H9 (cell line): ENCODE results near the gene ACP4. TPM values are rescaled to one million over a fixed set of nuclear protein-coding genes. Genes with fewer than 3 reads are reported as not detected.

Experiments
- DNase-seq: peaks from one replicate; pipeline ENCODE4 v3.0.0-alpha.2; 2017
- H2AFZ ChIP-seq: one replicate; pipeline ENCODE4 v1.6.1; 2013; ENCODE audit warnings: mild to moderate bottlenecking, low read length, control low read depth, moderate library complexity
- H2AK5ac ChIP-seq: 2 replicates; pipeline ENCODE4 v1.6.1; 2013; ENCODE audit warnings: low read length, control low read depth, mixed read lengths; ENCODE audit not compliant: insufficient read length
- H2BK120ac ChIP-seq: one replicate; pipeline ENCODE4 v1.6.1; 2013; ENCODE audit warnings: low read depth, mild to moderate bottlenecking, low read length, control low read depth, inconsistent platforms; ENCODE audit not compliant: poor library complexity, severe bottlenecking
- H2BK12ac ChIP-seq: 2 replicates; pipeline ENCODE4 v1.6.1; 2013; ENCODE audit warnings: low read length, control low read depth, mixed read lengths, low read depth; ENCODE audit not compliant: insufficient read length
- H2BK15ac ChIP-seq: 2 replicates; pipeline ENCODE4 v1.6.1; 2013; ENCODE audit warnings: low read depth, low read length, control low read depth
- H2BK20ac ChIP-seq: one replicate; pipeline ENCODE4 v1.6.1; 2013; ENCODE audit warnings: low read depth, mild to moderate bottlenecking, low read length, control low read depth, inconsistent platforms; ENCODE audit not compliant: poor library complexity, severe bottlenecking
- H2BK5ac ChIP-seq: 2 replicates; pipeline ENCODE4 v1.6.1; 2013; ENCODE audit warnings: low read length, control low read depth, mixed read lengths; ENCODE audit not compliant: insufficient read length
- H3K14ac ChIP-seq: 2 replicates; pipeline ENCODE4 v1.6.1; 2013; ENCODE audit warnings: low read length, control low read depth; ENCODE audit not compliant: insufficient read depth
- H3K18ac ChIP-seq: 2 replicates; pipeline ENCODE4 v1.6.1; 2013; ENCODE audit warnings: low read depth, mild to moderate bottlenecking, mixed read lengths, low read length, control low read depth; ENCODE audit not compliant: insufficient read length
- H3K23ac ChIP-seq: 2 replicates; pipeline ENCODE4 v1.6.1; 2013; ENCODE audit warnings: low read length, control low read depth, mixed read lengths, low read depth; ENCODE audit not compliant: insufficient read length
- H3K23me2 ChIP-seq: 2 replicates; pipeline ENCODE4 v1.6.1; 2013; ENCODE audit warnings: low read depth, mild to moderate bottlenecking, mixed read lengths, low read length, control low read depth; ENCODE audit not compliant: insufficient read length, poor library complexity, severe bottlenecking
- H3K27ac ChIP-seq: 2 replicates; pipeline ENCODE4 v1.5.1; 2013; ENCODE audit warnings: low read length, control low read depth, mixed read lengths, low read depth; ENCODE audit not compliant: insufficient read length
- H3K27me3 ChIP-seq: 2 replicates; pipeline ENCODE4 v1.6.1; 2013; ENCODE audit warnings: low read length, control low read depth, inconsistent platforms; ENCODE audit not compliant: insufficient read depth
- H3K4ac ChIP-seq: 2 replicates; pipeline ENCODE4 v1.6.1; 2013; ENCODE audit warnings: low read depth, mild to moderate bottlenecking, control low read depth, inconsistent platforms, low read length, moderate library complexity
- H3K4me1 ChIP-seq: 2 replicates; pipeline ENCODE4 v1.6.1; 2013; ENCODE audit warnings: low read length, control low read depth, inconsistent platforms; ENCODE audit not compliant: insufficient read depth
- H3K4me2 ChIP-seq: 2 replicates; pipeline ENCODE4 v1.6.1; 2013; ENCODE audit warnings: low read length, control low read depth, mixed read lengths; ENCODE audit not compliant: insufficient read length, insufficient read depth
- H3K56ac ChIP-seq: 2 replicates; pipeline ENCODE4 v1.6.1; 2013; ENCODE audit warnings: low read depth, mild to moderate bottlenecking, mixed read lengths, low read length, control low read depth; ENCODE audit not compliant: insufficient read length
- H3K79me1 ChIP-seq: 2 replicates; pipeline ENCODE4 v1.6.1; 2013; ENCODE audit warnings: low read depth, mild to moderate bottlenecking, moderate library complexity, low read length, control low read depth, inconsistent platforms; ENCODE audit not compliant: insufficient read depth, poor library complexity, severe bottlenecking
- H3K79me2 ChIP-seq: 2 replicates; pipeline ENCODE4 v1.6.1; 2013; ENCODE audit warnings: low read length, control low read depth, inconsistent platforms; ENCODE audit not compliant: insufficient read depth
- H3K9ac ChIP-seq: 2 replicates; pipeline ENCODE4 v1.6.1; 2013; ENCODE audit warnings: low read length, control low read depth, mixed read lengths; ENCODE audit not compliant: insufficient read length; ENCODE audit errors: extremely low read depth
- H3K9me3 ChIP-seq: one replicate; pipeline ENCODE4 v1.6.1; 2013; ENCODE audit warnings: low read depth, low read length, inconsistent platforms; ENCODE audit not compliant: control insufficient read depth
- H3T11ph ChIP-seq: one replicate; pipeline ENCODE4 v1.6.1; 2013; ENCODE audit warnings: mild to moderate bottlenecking, low read length, control low read depth, inconsistent platforms
- H4K20me1 ChIP-seq: one replicate; pipeline ENCODE4 v1.6.1; 2013; ENCODE audit not compliant: control insufficient read depth, insufficient read length, insufficient read depth
- H4K5ac ChIP-seq: 2 replicates; pipeline ENCODE4 v1.6.1; 2013; ENCODE audit warnings: low read depth, mild to moderate bottlenecking, mixed read lengths, low read length, control low read depth; ENCODE audit not compliant: insufficient read length
- H4K8ac ChIP-seq: replicated peaks from 2 replicates; pipeline ENCODE4 v1.6.1; 2013; ENCODE audit warnings: low read length, control low read depth, mixed read lengths, low read depth; ENCODE audit not compliant: insufficient read length
- H4K91ac ChIP-seq: 2 replicates; pipeline ENCODE4 v1.6.1; 2013; ENCODE audit warnings: low read depth, mild to moderate bottlenecking, moderate library complexity, mixed read lengths, low read length, control low read depth; ENCODE audit not compliant: insufficient read length
- H3K27ac Mint-ChIP-seq, 3 experiments: 2 replicates in 2 of 3; 3 replicates in 1 of 3; pipeline ENCODE4 v1.8.0; 2020 to 2021; ENCODE audit warnings: mixed read lengths in 3 of 3, mild to moderate bottlenecking in 1 of 3, moderate library complexity in 1 of 3
- H3K27me3 Mint-ChIP-seq: 2 replicates; pipeline ENCODE4 v1.8.0; 2021; ENCODE audit warnings: low read depth, mild to moderate bottlenecking, moderate library complexity, mixed read lengths
- H3K36me3 Mint-ChIP-seq, 3 experiments: 2 replicates in 2 of 3; 3 replicates in 1 of 3; pipeline ENCODE4 v1.8.0; 2020 to 2021; ENCODE audit warnings: low read depth in 3 of 3, mixed read lengths in 3 of 3; ENCODE audit not compliant: insufficient read depth in 1 of 3
- H3K4me1 Mint-ChIP-seq, 2 experiments: 2 replicates each; pipeline ENCODE4 v1.8.0; 2020; ENCODE audit warnings: mixed read lengths in 2 of 2
- H3K4me3 Mint-ChIP-seq, 2 experiments: 2 replicates in 1 of 2; 3 replicates in 1 of 2; pipeline ENCODE4 v1.8.0; 2020 to 2021; ENCODE audit warnings: mild to moderate bottlenecking in 2 of 2, mixed read lengths in 2 of 2, moderate library complexity in 1 of 2
- H3K9me3 Mint-ChIP-seq, 2 experiments: 2 replicates in 1 of 2; 3 replicates in 1 of 2; pipeline ENCODE4 v1.8.0; 2020; ENCODE audit warnings: mild to moderate bottlenecking in 2 of 2, mixed read lengths in 2 of 2, moderate library complexity in 1 of 2
- WGBS: extraction: QIAGEN DNeasy Blood & Tissue Kit; methylation state at CpG from one replicate; pipeline ENCODE4 v1.1.7; 2013; ENCODE audit warnings: missing lambda C conversion rate, low lambda C conversion rate, mixed read lengths; ENCODE audit not compliant: insufficient read length; ENCODE audit errors: extremely low coverage; 5-methylcytosine and 5-hydroxymethylcytosine counted together
- total RNA-seq: library from RNA; stranded (reverse); gene quantifications from 2 replicates; pipeline ENCODE4 v1.2.1, GENCODE V29; 2021
- TF ChIP-seq, protein P1 (sequence below): fragments of 200-600 bp; sonication (generic); conservative IDR thresholded peaks from 3 replicates; pipeline ENCODE4 v1.8.0; 2021; ENCODE audit warnings: antibody characterized with exemption, mild to moderate bottlenecking

The ACP4 gene
- total RNA-seq, 1 experiment from 2014 or later = not detected

DNA sequence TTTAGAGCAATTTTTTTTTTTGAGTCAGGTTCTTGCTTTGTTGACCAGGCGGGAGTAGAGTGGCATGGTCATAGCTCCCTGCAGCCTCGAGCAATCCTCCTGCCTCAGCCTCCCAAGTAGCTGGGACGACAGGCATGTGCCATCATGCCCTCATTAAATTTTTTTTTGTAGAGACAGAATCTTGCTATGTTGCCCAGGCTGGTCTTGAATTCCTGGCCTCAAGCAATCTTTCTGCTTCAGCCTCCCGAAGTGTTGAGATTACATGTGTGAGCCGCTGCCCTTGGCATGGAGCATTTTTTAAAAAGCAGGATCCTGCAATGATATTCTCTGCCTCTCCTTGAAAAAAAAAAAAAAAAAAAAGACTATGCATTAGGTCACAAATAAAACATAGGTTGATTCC lies 14.1 kb upstream of the ACP4 start:
- no peak overlapping the region for H3K14ac ChIP-seq
- H2AK5ac ChIP-seq = no peak overlapping the region
- no peak overlapping the region for H2BK120ac ChIP-seq
- H3K27ac Mint-ChIP-seq = no peak overlapping the region
- WGBS = no CpG with 5 or more reads among the region's 5 CpGs
- H3K18ac ChIP-seq = no peak overlapping the region
- H3K23ac ChIP-seq = no peak overlapping the region
- peaks cover 2 to 13% of the 10 kb centered on the region in 2 experiments; a peak in 4 of 5 replicates for H3K9me3 Mint-ChIP-seq
- H3K79me1 ChIP-seq = no peaks in the 10 kb centered on the region
- no peak overlapping the region for H2BK12ac ChIP-seq
- peaks cover 2% of the 10 kb centered on the region; the same call in 1 of the 2 replicates for H3K4me1 ChIP-seq
- H2BK15ac ChIP-seq = no peak overlapping the region
- DNase-seq = no peak
- H3T11ph ChIP-seq = no peak overlapping the region
- no peaks in the 10 kb centered on the region for H4K20me1 ChIP-seq
- H3K4me1 Mint-ChIP-seq = peaks cover 14 to 23% of the 10 kb centered on the region in 2 experiments
- no peaks in the 10 kb centered on the region for H3K79me2 ChIP-seq
- H2BK20ac ChIP-seq = no peak overlapping the region
- peaks cover 92% of the 10 kb centered on the region for H3K27me3 Mint-ChIP-seq
- no peaks in the 10 kb centered on the region for H3K36me3 Mint-ChIP-seq
- no peak overlapping the region for H4K91ac ChIP-seq
- H3K56ac ChIP-seq = no peak overlapping the region
- H3K4ac ChIP-seq = no peak overlapping the region
- H3K9me3 ChIP-seq = no peaks in the 10 kb centered on the region
- H2BK5ac ChIP-seq = no peak overlapping the region
- H4K8ac ChIP-seq = no peak overlapping the region
- TF ChIP-seq, protein P1, sequence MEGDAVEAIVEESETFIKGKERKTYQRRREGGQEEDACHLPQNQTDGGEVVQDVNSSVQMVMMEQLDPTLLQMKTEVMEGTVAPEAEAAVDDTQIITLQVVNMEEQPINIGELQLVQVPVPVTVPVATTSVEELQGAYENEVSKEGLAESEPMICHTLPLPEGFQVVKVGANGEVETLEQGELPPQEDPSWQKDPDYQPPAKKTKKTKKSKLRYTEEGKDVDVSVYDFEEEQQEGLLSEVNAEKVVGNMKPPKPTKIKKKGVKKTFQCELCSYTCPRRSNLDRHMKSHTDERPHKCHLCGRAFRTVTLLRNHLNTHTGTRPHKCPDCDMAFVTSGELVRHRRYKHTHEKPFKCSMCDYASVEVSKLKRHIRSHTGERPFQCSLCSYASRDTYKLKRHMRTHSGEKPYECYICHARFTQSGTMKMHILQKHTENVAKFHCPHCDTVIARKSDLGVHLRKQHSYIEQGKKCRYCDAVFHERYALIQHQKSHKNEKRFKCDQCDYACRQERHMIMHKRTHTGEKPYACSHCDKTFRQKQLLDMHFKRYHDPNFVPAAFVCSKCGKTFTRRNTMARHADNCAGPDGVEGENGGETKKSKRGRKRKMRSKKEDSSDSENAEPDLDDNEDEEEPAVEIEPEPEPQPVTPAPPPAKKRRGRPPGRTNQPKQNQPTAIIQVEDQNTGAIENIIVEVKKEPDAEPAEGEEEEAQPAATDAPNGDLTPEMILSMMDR = no peak
- no peak overlapping the region for H3K27ac ChIP-seq
- H3K9ac ChIP-seq = no peak overlapping the region
- H4K5ac ChIP-seq = no peak overlapping the region
- H2AFZ ChIP-seq = no peak overlapping the region
- no peak overlapping the region for H3K4me3 Mint-ChIP-seq
- H3K4me2 ChIP-seq = no peak overlapping the region
- H3K27me3 ChIP-seq = peaks cover 17% of the 10 kb centered on the region; the same call in 1 of the 2 replicates
- no peaks in the 10 kb centered on the region for H3K23me2 ChIP-seq
